Panc1 (cell line): ENCODE data around the gene MAD1L1. TPM values are rescaled to one million over a fixed set of nuclear protein-coding genes. Genes with fewer than 3 reads are reported as not detected.

Experiments
- ATAC-seq: fragments of 200-7000 bp; cut with Tn5 transposase; 2 replicates; pipeline ENCODE4 v1.9.1; 2020; ENCODE audit warnings: mild to moderate bottlenecking, moderate library complexity
- BruUV-seq: library from RNA; stranded (reverse); fragments of 400-500 nt; replicated peaks from 2 replicates; lab custom pipeline; 2021; lab: Mats Ljungman, UMichigan
- CTCF ChIA-PET: fragments of 300-600 bp; sonication (Branson Sonifier 250); formaldehyde crosslinking; loops from one replicate; lab custom pipeline; 2022; ENCODE audit warnings: antibody characterized with exemption; lab: Charles Lee
- POLR2A ChIA-PET: fragments of 300-600 bp; sonication (Branson Sonifier 250); formaldehyde crosslinking; loops from one replicate; lab custom pipeline; 2022; ENCODE audit warnings: antibody characterized with exemption; lab: Charles Lee
- DNase-seq: peaks from one replicate; pipeline ENCODE4 v3.0.0-alpha.2; 2010; ENCODE audit warnings: low read depth, low spot score
- H3K27ac ChIP-seq: 2 replicates; pipeline ENCODE4 v1.5.1; 2011; ENCODE audit warnings: mild to moderate bottlenecking, low read length, inconsistent platforms
- H3K27me3 ChIP-seq: fragments of 200-500 bp; sonication (Bioruptor generic); 2 replicates; pipeline ENCODE4 v1.6.0; 2014; ENCODE audit warnings: low read length, inconsistent platforms; ENCODE audit not compliant: control insufficient read depth, insufficient read depth
- H3K36me3 ChIP-seq: fragments of 200-500 bp; sonication (Bioruptor generic); 2 replicates; pipeline ENCODE4 v1.5.1; 2014; ENCODE audit warnings: inconsistent platforms, mild to moderate bottlenecking, low read length, moderate library complexity; ENCODE audit not compliant: control insufficient read depth, insufficient read depth
- H3K4me1 ChIP-seq: 2 replicates; pipeline ENCODE4 v1.5.1; 2011; ENCODE audit warnings: inconsistent platforms, mild to moderate bottlenecking, low read length, moderate library complexity; ENCODE audit not compliant: control insufficient read depth, insufficient read depth
- H3K4me3 ChIP-seq, 2 experiments: 2 replicates each; pipeline ENCODE4 v1.5.1; 2011 to 2012; ENCODE audit warnings: low read depth in 2 of 2, low read length in 2 of 2, mild to moderate bottlenecking in 2 of 2, inconsistent platforms in 1 of 2, moderate library complexity in 1 of 2
- H3K9me3 ChIP-seq: fragments of 200-500 bp; sonication (Bioruptor generic); 2 replicates; pipeline ENCODE4 v1.5.1; 2014; ENCODE audit warnings: low read depth, mild to moderate bottlenecking, inconsistent platforms, low read length, moderate library complexity; ENCODE audit not compliant: control insufficient read depth, insufficient read depth
- CTCF ChIP-seq: fragments of 450-650 bp; IDR thresholded peaks from 2 replicates; pipeline ENCODE4 v1.5.1; 2017; ENCODE audit warnings: mild to moderate bottlenecking
- POLR2AphosphoS5 ChIP-seq: IDR thresholded peaks from 2 replicates; pipeline ENCODE4 v1.6.1; 2012; ENCODE audit warnings: mild to moderate bottlenecking, low read depth, low read length, moderate library complexity
- SIN3A ChIP-seq: IDR thresholded peaks from 2 replicates; pipeline ENCODE4 v1.6.1; 2012; ENCODE audit warnings: low read depth, mild to moderate bottlenecking, low read length, moderate library complexity, borderline replicate concordance; ENCODE audit not compliant: insufficient read depth
- TCF7L2 ChIP-seq: IDR thresholded peaks from 2 replicates; pipeline ENCODE4 v1.6.1; 2011; ENCODE audit warnings: mild to moderate bottlenecking, low read depth, low read length, inconsistent platforms
- in situ Hi-C: cut with HindIII; loops from 2 replicates; pipeline ENCODE4 v1.10.0; 2016; ENCODE audit warnings: low sequenced_read_pairs, low pct_unique_long_range_greater_than_20kb
- intact Hi-C: fragments of 100-400 bp; cut with micrococcal nuclease; formaldehyde crosslinking; loops from one replicate; pipeline ENCODE4 v1.10.0; 2022; ENCODE audit not compliant: unreplicated experiment
- total RNA-seq: library from RNA; stranded (reverse); gene quantifications from one replicate; pipeline ENCODE4 v1.2.1, GENCODE V29; 2021; ENCODE audit not compliant: unreplicated experiment
- TF ChIP-seq, protein P1 (sequence below), 2 experiments: IDR thresholded peaks; 2 replicates each; pipeline ENCODE4 v1.6.1; 2011 to 2012; ENCODE audit warnings: low read depth in 2 of 2, control low read depth in 1 of 2, low read length in 1 of 2, mild to moderate bottlenecking in 1 of 2, moderate library complexity in 1 of 2; ENCODE audit not compliant: insufficient read depth in 1 of 2

Gene MAD1L1
- total RNA-seq, 1 experiment from 2014 or later, result 70.8 TPM

DNA sequence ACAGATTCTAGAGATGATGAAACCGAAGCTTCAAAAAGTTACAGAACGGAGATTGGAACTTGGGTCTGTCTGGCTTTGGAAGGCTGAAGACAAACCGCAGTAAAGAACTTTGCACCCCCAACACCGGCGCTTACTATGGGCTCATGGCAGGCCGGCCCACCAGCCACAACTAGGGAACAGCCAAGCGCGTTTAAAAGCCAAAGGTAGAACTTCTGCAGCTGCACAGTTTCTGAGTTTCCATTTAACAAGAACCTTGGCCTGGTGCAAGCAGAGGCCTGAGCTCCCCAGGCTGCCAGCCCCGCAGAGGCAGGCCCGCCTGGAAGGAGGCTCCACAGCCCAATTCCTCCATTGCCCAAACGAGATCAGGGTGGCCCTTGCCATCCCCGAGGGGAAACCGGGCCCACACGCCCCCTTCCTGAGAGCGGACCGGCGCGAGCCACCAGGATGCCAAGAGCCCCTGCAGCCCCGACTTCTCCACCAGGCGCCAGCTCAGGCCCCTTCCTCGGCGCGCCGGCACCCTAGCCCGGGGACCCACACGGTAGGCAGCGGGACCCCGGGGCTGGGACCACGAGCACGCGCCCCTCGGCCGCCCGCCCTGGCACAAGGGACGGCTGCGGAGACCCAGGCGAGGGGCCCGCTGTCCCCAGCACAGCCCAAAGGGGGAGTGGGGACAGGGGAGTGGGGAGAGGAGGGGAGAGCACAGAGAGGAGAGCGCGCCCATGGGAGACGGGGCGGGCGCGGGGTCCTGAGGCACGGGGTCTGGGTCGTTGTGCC lies 566 bp downstream of the MAD1L1 start:
- Histone ChIP-seq H3K4me1 (peaks cover 11% of the 10 kb centered on the region; the same call in 1 of the 2 replicates), H3K27me3 (no peaks in the 10 kb centered on the region), H3K9me3 (no peaks in the 10 kb centered on the region), H3K36me3 (peaks cover 14% of the 10 kb centered on the region), H3K27ac (peak overlapping the region; percentile 89), H3K4me3 (peak overlapping the region; percentile 78 to 81)
- ATAC-seq (peak; percentile 61), DNase-seq (no peak)
- TF ChIP-seq TCF7L2 (no peak), CTCF (no peak), POLR2AphosphoS5 (no peak), SIN3A (no peak)
- TF ChIP-seq, protein P1, sequence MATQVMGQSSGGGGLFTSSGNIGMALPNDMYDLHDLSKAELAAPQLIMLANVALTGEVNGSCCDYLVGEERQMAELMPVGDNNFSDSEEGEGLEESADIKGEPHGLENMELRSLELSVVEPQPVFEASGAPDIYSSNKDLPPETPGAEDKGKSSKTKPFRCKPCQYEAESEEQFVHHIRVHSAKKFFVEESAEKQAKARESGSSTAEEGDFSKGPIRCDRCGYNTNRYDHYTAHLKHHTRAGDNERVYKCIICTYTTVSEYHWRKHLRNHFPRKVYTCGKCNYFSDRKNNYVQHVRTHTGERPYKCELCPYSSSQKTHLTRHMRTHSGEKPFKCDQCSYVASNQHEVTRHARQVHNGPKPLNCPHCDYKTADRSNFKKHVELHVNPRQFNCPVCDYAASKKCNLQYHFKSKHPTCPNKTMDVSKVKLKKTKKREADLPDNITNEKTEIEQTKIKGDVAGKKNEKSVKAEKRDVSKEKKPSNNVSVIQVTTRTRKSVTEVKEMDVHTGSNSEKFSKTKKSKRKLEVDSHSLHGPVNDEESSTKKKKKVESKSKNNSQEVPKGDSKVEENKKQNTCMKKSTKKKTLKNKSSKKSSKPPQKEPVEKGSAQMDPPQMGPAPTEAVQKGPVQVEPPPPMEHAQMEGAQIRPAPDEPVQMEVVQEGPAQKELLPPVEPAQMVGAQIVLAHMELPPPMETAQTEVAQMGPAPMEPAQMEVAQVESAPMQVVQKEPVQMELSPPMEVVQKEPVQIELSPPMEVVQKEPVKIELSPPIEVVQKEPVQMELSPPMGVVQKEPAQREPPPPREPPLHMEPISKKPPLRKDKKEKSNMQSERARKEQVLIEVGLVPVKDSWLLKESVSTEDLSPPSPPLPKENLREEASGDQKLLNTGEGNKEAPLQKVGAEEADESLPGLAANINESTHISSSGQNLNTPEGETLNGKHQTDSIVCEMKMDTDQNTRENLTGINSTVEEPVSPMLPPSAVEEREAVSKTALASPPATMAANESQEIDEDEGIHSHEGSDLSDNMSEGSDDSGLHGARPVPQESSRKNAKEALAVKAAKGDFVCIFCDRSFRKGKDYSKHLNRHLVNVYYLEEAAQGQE (IDR thresholded peaks at IDR 0.05; ENCODE audit: insufficient read depth in 1 of 2, low read depth in 2 of 2, low read length in 1 of 2), result no peak
- POLR2A ChIA-PET, result interaction anchor here (0.6 kb wide), 1 partner anchor 828 kb away, joined by 7 read pairs; no protein-coding TSS in a partner anchor
- intact Hi-C loops (no loop called here), in situ Hi-C loops (no loop called here)
- CTCF ChIA-PET, result interaction anchor here (0.7 kb wide), 1 partner anchor 126 kb away, joined by 3 read pairs; no protein-coding TSS in a partner anchor
- no TSS peak for BruUV-seq

- no peak for ATAC-seq
- ChIA-PET CTCF (no interaction called here), POLR2A (no interaction called here)
- Histone ChIP-seq H3K4me1 (peaks cover 11% of the 10 kb centered on the region; the same call in 1 of the 2 replicates), H3K36me3 (peaks cover 14% of the 10 kb centered on the region), H3K27me3 (no peaks in the 10 kb centered on the region), H3K9me3 (no peaks in the 10 kb centered on the region), H3K4me3 (no peak overlapping the region), H3K27ac (no peak overlapping the region)
- TF ChIP-seq, protein P1 (IDR thresholded peaks at IDR 0.05; ENCODE audit: insufficient read depth in 1 of 2, low read depth in 2 of 2, low read length in 1 of 2), result no peak
- no peak for TF ChIP-seq CTCF
- no peak for TF ChIP-seq POLR2AphosphoS5
- TF ChIP-seq SIN3A, result no peak
- TF ChIP-seq TCF7L2, result no peak
- BruUV-seq, result no TSS peak
- intact Hi-C loops, result no loop called here
- in situ Hi-C loops, result no loop called here
- no peak for DNase-seq
Observed at GRCh38 chr7:2230882-2231281, 1.9 kb downstream of the MAD1L1 start.
